Activated B cell treated with CpG ODN at 0.5 μM for 24 hours (primary cell): ENCODE results near the gene PGBD2. TPM values are rescaled to one million over a fixed set of nuclear protein-coding genes. Genes with fewer than 3 reads are reported as not detected.
A peak's percentile ranks its signal among the peaks of the same experiment; 100 is the strongest.
"Not testable (repeated sequence)": the region's sequence is repeated elsewhere in the genome, so short reads cannot be mapped to it uniquely, and the experiment has no call there.

Experiments
- ATAC-seq: fragments of 200-7000 bp; cut with Tn5 transposase; one replicate; pipeline ENCODE4 v1.10.0; 2021; ENCODE audit warnings: low read depth, mild to moderate bottlenecking, moderate library complexity
- CTCF ChIA-PET: fragments of 350-600 bp; sonication (Branson Sonifier 250); formaldehyde crosslinking; loops from one replicate; lab custom pipeline; 2021; ENCODE audit warnings: antibody characterized with exemption; lab: Charles Lee
- POLR2A ChIA-PET: fragments of 350-600 bp; sonication (Branson Sonifier 250); formaldehyde crosslinking; loops from one replicate; lab custom pipeline; 2021; ENCODE audit warnings: antibody characterized with exemption; lab: Charles Lee
- DNase-seq: peaks from one replicate; pipeline ENCODE4 v3.0.0; 2022
- H3K27ac Mint-ChIP-seq: one replicate; pipeline ENCODE4 v1.8.0; 2020; ENCODE audit warnings: mixed read lengths
- H3K27me3 Mint-ChIP-seq: one replicate; pipeline ENCODE4 v1.8.0; 2021; ENCODE audit warnings: mixed read lengths
- H3K36me3 Mint-ChIP-seq: one replicate; pipeline ENCODE4 v1.8.0; 2021; ENCODE audit warnings: low read depth, mixed read lengths
- H3K4me1 Mint-ChIP-seq: one replicate; pipeline ENCODE4 v1.8.0; 2021; ENCODE audit warnings: mixed read lengths
- H3K4me3 Mint-ChIP-seq: one replicate; pipeline ENCODE4 v1.8.0; 2020; ENCODE audit warnings: mild to moderate bottlenecking, mixed read lengths
- H3K9me3 Mint-ChIP-seq: one replicate; pipeline ENCODE4 v1.8.0; 2020; ENCODE audit warnings: mixed read lengths
- CTCF ChIP-seq: fragments of 200-600 bp; IDR thresholded peaks from one replicate; pipeline ENCODE4 v1.8.0; 2022; ENCODE audit warnings: antibody characterized with exemption, mild to moderate bottlenecking
- intact Hi-C: fragments of 100-400 bp; cut with micrococcal nuclease; formaldehyde crosslinking; loops from one replicate; pipeline ENCODE4 v1.15.1; 2024
- total RNA-seq: library from RNA; stranded (reverse); gene quantifications from 2 replicates; pipeline ENCODE4 v1.2.3, GENCODE V29; 2022

PGBD2 gene
- total RNA-seq, 1 donor from 2014 or later: 13.4 TPM

GRCh38 chr1:248873993-248874533 lies 32.0 kb upstream of the PGBD2 start:
- Mint-ChIP-seq H3K27ac (peak overlapping the region; percentile 97), H3K27me3 (peaks cover 8% of the 10 kb centered on the region), H3K9me3 (no peaks in the 10 kb centered on the region), H3K4me3 (peak overlapping the region; percentile 95), H3K36me3 (peaks cover 11% of the 10 kb centered on the region), H3K4me1 (peaks cover 19% of the 10 kb centered on the region)
- DNase-seq: peak; percentile 83
- intact Hi-C loops: loop anchor here (1.0 kb wide), 6 partner anchors 11 to 255 kb away; partner anchors contain the start of genes PGBD2 and ZNF692
- TF ChIP-seq CTCF: no peak
- peak; percentile 59 for ATAC-seq
- ChIA-PET CTCF (interaction anchor here (1.2 to 2.0 kb wide), 3 partner anchors 9 to 16 kb away, joined by 3 to 7 read pairs (median 5); partner anchors contain the start of gene ZNF692), POLR2A (interaction anchor here (0.8 to 3.8 kb wide), 6 partner anchors 9 to 48 kb away, joined by 3 to 68 read pairs (median 15); partner anchors contain the start of genes PGBD2, SH3BP5L, ZNF672 and ZNF692)

DNA sequence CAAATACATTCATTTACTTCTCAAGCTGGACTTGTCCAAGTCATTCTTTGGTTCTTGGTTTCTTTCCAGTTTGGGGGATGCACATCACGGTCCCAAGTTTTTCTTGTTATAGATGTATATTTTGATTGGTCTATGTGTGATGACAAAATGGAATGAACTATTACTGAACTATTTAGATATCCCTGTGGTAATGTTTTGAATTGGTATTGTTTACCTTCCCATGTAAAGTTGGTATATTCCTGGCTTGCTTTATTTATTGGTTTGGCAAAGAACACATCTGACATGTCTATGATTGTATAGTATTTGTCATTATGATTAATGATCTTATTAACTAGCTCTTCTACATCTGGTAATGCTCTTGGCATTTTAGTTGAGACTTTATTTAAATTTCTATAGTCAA lies 24.8 kb upstream of the PGBD2 start:
- H3K27ac Mint-ChIP-seq: no peak overlapping the region
- no peak for TF ChIP-seq CTCF
- POLR2A ChIA-PET: no interaction called here
- H3K4me1 Mint-ChIP-seq: peaks cover 19% of the 10 kb centered on the region
- no peak overlapping the region for H3K4me3 Mint-ChIP-seq
- no peaks in the 10 kb centered on the region for H3K36me3 Mint-ChIP-seq
- ATAC-seq (no peak), DNase-seq (no peak)
- CTCF ChIA-PET: no interaction called here
- intact Hi-C loops: no loop called here
- no peaks in the 10 kb centered on the region for H3K9me3 Mint-ChIP-seq
- H3K27me3 Mint-ChIP-seq: no peaks in the 10 kb centered on the region

GRCh38 chr1:248882427-248882826 lies 23.6 kb upstream of the PGBD2 start:
- H3K4me3 Mint-ChIP-seq, DNase-seq, H3K27ac Mint-ChIP-seq, intact Hi-C loops, H3K9me3 Mint-ChIP-seq, CTCF ChIA-PET, ATAC-seq, H3K27me3 Mint-ChIP-seq, H3K36me3 Mint-ChIP-seq: not testable (repeated sequence)
- POLR2A ChIA-PET: interaction anchor here (1.0 kb wide), 1 partner anchor 8 kb away, joined by 3 read pairs; no protein-coding TSS in a partner anchor
- peaks cover 23% of the 10 kb centered on the region for H3K4me1 Mint-ChIP-seq

- ChIA-PET CTCF (interaction anchor here (0.6 kb wide), 1 partner anchor 26 kb away, joined by 3 read pairs; the partner anchor contains the start of gene ZNF692), POLR2A (no interaction called here)
- no peak for TF ChIP-seq CTCF
- Mint-ChIP-seq H3K36me3 (no peaks in the 10 kb centered on the region), H3K9me3 (no peaks in the 10 kb centered on the region), H3K27ac (no peak overlapping the region), H3K4me3 (no peak overlapping the region), H3K4me1 (peaks cover 23% of the 10 kb centered on the region), H3K27me3 (no peaks in the 10 kb centered on the region)
- ATAC-seq (no peak), DNase-seq (no peak)
- intact Hi-C loops: no loop called here
Measured at GRCh38 chr1:248884632-248885295, 21.3 kb upstream of the PGBD2 start.

GRCh38 chr1:248885646-248886045 lies 20.4 kb upstream of the PGBD2 start:
- intact Hi-C loops: no loop called here
- no peak for TF ChIP-seq CTCF
- Mint-ChIP-seq H3K27ac (no peak overlapping the region), H3K27me3 (no peaks in the 10 kb centered on the region), H3K4me1 (peaks cover 23% of the 10 kb centered on the region), H3K36me3 (no peaks in the 10 kb centered on the region), H3K4me3 (no peak overlapping the region), H3K9me3 (no peaks in the 10 kb centered on the region)
- ATAC-seq: no peak
- ChIA-PET CTCF (interaction anchor here (0.6 kb wide), 2 partner anchors 26 to 27 kb away, joined by 3 read pairs; partner anchors contain the start of gene ZNF692), POLR2A (no interaction called here)
- no peak for DNase-seq
